Frontal cortex (tissue), 4 donors: Measurements from ENCODE around the gene HIVEP2. TPM values are rescaled to one million over a fixed set of nuclear protein-coding genes. Genes with fewer than 3 reads are reported as not detected.
"Not testable (repeated sequence)": the region's sequence is repeated elsewhere in the genome, so short reads cannot be mapped to it uniquely, and the experiment has no call there.

Experiments used
- DNase-seq, 2 donors: peaks; one replicate each; pipeline ENCODE4 v3.0.0; 2012; ENCODE audit warnings: low spot score in 2 of 2
- FAIRE-seq: peaks from 2 replicates; lab custom pipeline; 2012; peaks lifted over from hg19 to GRCh38; lab: Jason Lieb, UNC
- total RNA-seq: library from RNA; depleted of rRNA; stranded (reverse); fragments of >200 nt; gene quantifications from one replicate; pipeline ENCODE4 v1.2.3, GENCODE V29; 2014
- donor health status: control.
- donor health status: control.
- donor health status: control.

Gene HIVEP2
- 68.9 TPM for total RNA-seq

GRCh38 chr6:142945049-142945445 is at the start of gene HIVEP2:
Gene HIVEP2, minus strand, starts transcription at chr6:142945176. Its CDS starts 170,438 bp downstream, at chr6:142774738.
- DNase-seq (peak; percentile 67 to 77), FAIRE-seq (no peak)

- no peak for DNase-seq
- FAIRE-seq: no peak
Measured at GRCh38 chr6:142993977-142994376, 49.0 kb upstream of the HIVEP2 start.

- FAIRE-seq (no peak), DNase-seq (no peak)
Measured at GRCh38 chr6:142987490-142987889, 42.5 kb upstream of the HIVEP2 start.

GRCh38 chr6:142985281-142985680 is 40.3 kb upstream of the HIVEP2 start:
- DNase-seq: no peak

GRCh38 chr6:142984386-142984785 is 39.4 kb upstream of the HIVEP2 start:
- FAIRE-seq (no peak), DNase-seq (no peak)

More at GRCh38 chr6:142985281-142985680, 40.3 kb upstream of the HIVEP2 start:
- FAIRE-seq: no peak

GRCh38 chr6:142975365-142975764 is 30.4 kb upstream of the HIVEP2 start:
- FAIRE-seq (no peak), DNase-seq (no peak)

- DNase-seq, FAIRE-seq: not testable (repeated sequence)
Measured at GRCh38 chr6:142970941-142971340, 26.0 kb upstream of the HIVEP2 start.

GRCh38 chr6:142968601-142969000 is 23.6 kb upstream of the HIVEP2 start:
- no peak for FAIRE-seq
- DNase-seq: no peak

- FAIRE-seq: no peak
- DNase-seq: no peak
Measured at GRCh38 chr6:142966294-142966693, 21.3 kb upstream of the HIVEP2 start.

GRCh38 chr6:142965164-142965563 is 20.2 kb upstream of the HIVEP2 start:
- FAIRE-seq (no peak), DNase-seq (no peak)

GRCh38 chr6:142960098-142960497 is 15.1 kb upstream of the HIVEP2 start:
- FAIRE-seq: no peak

GRCh38 chr6:142958343-142958742 is 13.4 kb upstream of the HIVEP2 start:
- DNase-seq (no peak), FAIRE-seq (no peak)

More at GRCh38 chr6:142960098-142960497, 15.1 kb upstream of the HIVEP2 start:
- no peak for DNase-seq

GRCh38 chr6:142956726-142957125 is 11.8 kb upstream of the HIVEP2 start:
- no peak for FAIRE-seq
- no peak for DNase-seq

- FAIRE-seq: no peak
- no peak for DNase-seq
Measured at GRCh38 chr6:142954844-142955243, 9.9 kb upstream of the HIVEP2 start.

- FAIRE-seq (no peak), DNase-seq (no peak)
Measured at GRCh38 chr6:142953373-142954273, 8.6 kb upstream of the HIVEP2 start.

- DNase-seq (no peak), FAIRE-seq (no peak)
Measured at GRCh38 chr6:142952614-142953013, 7.6 kb upstream of the HIVEP2 start.

- FAIRE-seq: no peak
- no peak for DNase-seq
Measured at GRCh38 chr6:142950291-142950690, 5.3 kb upstream of the HIVEP2 start.

- DNase-seq: no peak
Measured at GRCh38 chr6:142947714-142948480, 2.9 kb upstream of the HIVEP2 start.

GRCh38 chr6:142946924-142947713 is 2.1 kb upstream of the HIVEP2 start:
- no peak for FAIRE-seq
- peak; percentile 65 to 72 for DNase-seq

More at GRCh38 chr6:142947714-142948480, 2.9 kb upstream of the HIVEP2 start:
- no peak for FAIRE-seq
